Stimulated activated CD4-positive, alpha-beta T cell treated with anti-CD3 and anti-CD28 coated beads, Interleukin-4, amount 100 ng/mL, for 24 hours (primary cell): Measurements from ENCODE around the gene KIRREL1.

Experiments used
- DNase-seq: peaks from one replicate; pipeline ENCODE4 v3.0.0-alpha.2; 2020

The KIRREL1 gene

GRCh38 chr1:157975228-157975950 is 18.1 kb upstream of the KIRREL1 start:
- no peak for DNase-seq

DNA sequence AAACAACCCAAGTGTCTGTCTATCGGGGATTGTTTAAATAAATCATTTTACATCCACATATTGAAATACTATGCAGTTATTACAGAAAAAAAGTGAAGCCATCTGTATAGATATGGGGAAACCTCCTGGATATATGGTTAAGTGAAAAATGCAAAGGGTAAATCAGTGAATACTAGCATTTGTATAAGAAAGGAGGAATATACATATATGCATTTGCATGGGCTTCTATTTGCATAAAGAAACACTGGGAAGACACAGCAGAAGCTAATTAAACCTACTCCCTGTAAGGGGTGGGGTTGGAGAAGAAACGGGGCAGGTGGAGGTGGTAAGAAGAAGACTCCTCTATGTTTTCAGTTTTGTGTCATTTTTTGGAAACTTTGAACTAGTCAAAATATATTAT is 16.6 kb upstream of the KIRREL1 start:
- no peak for DNase-seq

- DNase-seq, result no peak
These were observed 14.7 kb upstream of the KIRREL1 start for GRCh38 chr1:157978586-157979403.

GRCh38 chr1:157982136-157982535 is 11.3 kb upstream of the KIRREL1 start:
- no peak for DNase-seq

GRCh38 chr1:157983787-157984186 is 9.7 kb upstream of the KIRREL1 start:
- no peak for DNase-seq

GRCh38 chr1:157984469-157984868 is 9.0 kb upstream of the KIRREL1 start:
- DNase-seq, result no peak

- no peak for DNase-seq
These were observed 8.0 kb upstream of the KIRREL1 start for GRCh38 chr1:157985473-157985872.

- no peak for DNase-seq
These were observed 5.4 kb upstream of the KIRREL1 start for GRCh38 chr1:157988002-157988401.

DNA sequence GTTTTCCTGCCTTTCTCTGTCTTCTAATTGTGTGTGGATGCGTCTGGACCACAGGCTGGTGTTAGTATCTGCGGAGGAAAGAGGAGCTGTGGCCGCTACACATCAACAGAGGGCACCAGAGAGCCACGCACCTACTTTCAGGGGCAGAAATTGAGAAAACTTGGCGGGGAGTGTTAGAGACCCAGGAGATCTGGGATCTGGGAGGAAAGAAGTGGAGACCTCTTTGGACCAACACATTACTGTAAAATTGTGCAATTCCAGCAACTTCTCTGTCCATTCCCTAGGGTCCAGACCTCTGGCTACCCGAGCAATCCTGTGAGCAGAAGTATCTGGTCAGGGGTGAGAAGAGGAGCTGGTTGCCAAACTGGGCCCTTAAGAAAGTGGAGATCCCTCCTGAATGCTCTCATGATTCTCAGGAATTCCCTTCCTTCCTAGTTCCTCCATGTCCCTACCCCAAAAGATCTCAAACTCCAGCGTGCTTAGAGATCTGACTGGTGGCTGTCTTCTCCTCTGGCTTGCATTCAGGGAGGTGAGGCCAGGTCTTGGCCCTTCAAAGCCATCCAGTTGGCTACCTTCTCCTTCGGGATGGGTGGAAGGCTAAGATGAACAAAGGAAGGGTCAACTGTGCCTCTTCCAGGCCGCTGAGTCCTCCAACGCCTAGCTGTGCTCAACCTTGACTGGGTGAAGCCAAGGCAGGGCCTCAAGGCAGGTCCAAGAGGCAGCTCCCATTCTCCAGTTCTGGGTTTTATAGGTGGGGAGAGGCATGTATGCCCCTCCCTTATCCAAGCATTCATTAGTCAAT is 1.2 kb upstream of the KIRREL1 start:
- DNase-seq, result peak; percentile 39

DNA sequence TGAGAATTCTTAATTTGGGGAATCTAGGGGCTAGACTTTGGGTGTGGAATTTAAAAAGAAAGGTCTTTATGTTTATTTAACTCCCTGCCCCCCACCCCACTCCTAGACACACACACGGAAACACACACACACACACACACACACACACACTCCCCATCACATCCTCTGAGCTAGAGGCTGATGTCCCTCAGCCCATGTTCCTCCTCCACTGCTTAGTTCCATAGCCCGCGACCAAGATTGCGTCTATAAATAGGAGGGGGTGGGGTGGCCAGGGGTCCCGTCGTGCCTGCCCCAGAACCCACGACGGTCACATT is 655 bp upstream of the KIRREL1 start:
- DNase-seq, result no peak

GRCh38 chr1:157993918-157994605 is 617 bp downstream of the KIRREL1 start:
- no peak for DNase-seq

GRCh38 chr1:157994704-157995582 is 1.5 kb downstream of the KIRREL1 start:
- no peak for DNase-seq

- no peak for DNase-seq
These were observed 2.2 kb downstream of the KIRREL1 start for GRCh38 chr1:157995583-157996169.

- DNase-seq, result no peak
These were observed 3.0 kb downstream of the KIRREL1 start for GRCh38 chr1:157996433-157996832.

- no peak for DNase-seq
These were observed 7.1 kb downstream of the KIRREL1 start for GRCh38 chr1:158000507-158000906.

- no peak for DNase-seq
These were observed 8.7 kb downstream of the KIRREL1 start for GRCh38 chr1:158002022-158002630.

GRCh38 chr1:158002631-158003405 is 9.4 kb downstream of the KIRREL1 start:
- no peak for DNase-seq

DNA sequence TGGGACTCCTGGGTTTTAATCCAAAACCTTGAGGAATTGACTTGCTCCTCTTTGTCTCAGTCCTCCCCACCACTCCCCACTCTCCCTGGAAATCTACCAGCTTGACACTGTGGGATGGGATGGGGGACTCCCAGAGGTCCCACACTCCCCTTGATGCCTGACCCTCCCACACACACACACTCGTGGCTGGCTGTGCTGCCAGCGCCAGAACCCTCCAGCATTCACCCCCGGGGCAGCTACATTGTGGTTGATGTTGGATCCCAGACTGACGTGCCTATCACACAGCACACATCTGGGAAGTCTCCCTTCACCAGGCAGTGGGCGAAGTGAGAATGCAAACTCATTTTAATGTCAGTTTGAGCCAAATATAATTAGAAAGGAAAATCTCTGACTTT is 10.0 kb downstream of the KIRREL1 start:
- no peak for DNase-seq

- no peak for DNase-seq
These were observed 11.8 kb downstream of the KIRREL1 start for GRCh38 chr1:158005224-158005623.

GRCh38 chr1:158007180-158007579 is 13.7 kb downstream of the KIRREL1 start:
- no peak for DNase-seq
